SKM-1 treated with dmso at 0.1 percent for 144 hours (cell line): Measurements from ENCODE around the gene AKAP1.

ENCODE experiments used
- DNase-seq: peaks from one replicate; lab custom pipeline; 2025; ENCODE audit not compliant: unreplicated experiment; lab: John Stamatoyannopoulos, UW

The AKAP1 gene, protein sequence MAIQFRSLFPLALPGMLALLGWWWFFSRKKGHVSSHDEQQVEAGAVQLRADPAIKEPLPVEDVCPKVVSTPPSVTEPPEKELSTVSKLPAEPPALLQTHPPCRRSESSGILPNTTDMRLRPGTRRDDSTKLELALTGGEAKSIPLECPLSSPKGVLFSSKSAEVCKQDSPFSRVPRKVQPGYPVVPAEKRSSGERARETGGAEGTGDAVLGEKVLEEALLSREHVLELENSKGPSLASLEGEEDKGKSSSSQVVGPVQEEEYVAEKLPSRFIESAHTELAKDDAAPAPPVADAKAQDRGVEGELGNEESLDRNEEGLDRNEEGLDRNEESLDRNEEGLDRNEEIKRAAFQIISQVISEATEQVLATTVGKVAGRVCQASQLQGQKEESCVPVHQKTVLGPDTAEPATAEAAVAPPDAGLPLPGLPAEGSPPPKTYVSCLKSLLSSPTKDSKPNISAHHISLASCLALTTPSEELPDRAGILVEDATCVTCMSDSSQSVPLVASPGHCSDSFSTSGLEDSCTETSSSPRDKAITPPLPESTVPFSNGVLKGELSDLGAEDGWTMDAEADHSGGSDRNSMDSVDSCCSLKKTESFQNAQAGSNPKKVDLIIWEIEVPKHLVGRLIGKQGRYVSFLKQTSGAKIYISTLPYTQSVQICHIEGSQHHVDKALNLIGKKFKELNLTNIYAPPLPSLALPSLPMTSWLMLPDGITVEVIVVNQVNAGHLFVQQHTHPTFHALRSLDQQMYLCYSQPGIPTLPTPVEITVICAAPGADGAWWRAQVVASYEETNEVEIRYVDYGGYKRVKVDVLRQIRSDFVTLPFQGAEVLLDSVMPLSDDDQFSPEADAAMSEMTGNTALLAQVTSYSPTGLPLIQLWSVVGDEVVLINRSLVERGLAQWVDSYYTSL

DNA sequence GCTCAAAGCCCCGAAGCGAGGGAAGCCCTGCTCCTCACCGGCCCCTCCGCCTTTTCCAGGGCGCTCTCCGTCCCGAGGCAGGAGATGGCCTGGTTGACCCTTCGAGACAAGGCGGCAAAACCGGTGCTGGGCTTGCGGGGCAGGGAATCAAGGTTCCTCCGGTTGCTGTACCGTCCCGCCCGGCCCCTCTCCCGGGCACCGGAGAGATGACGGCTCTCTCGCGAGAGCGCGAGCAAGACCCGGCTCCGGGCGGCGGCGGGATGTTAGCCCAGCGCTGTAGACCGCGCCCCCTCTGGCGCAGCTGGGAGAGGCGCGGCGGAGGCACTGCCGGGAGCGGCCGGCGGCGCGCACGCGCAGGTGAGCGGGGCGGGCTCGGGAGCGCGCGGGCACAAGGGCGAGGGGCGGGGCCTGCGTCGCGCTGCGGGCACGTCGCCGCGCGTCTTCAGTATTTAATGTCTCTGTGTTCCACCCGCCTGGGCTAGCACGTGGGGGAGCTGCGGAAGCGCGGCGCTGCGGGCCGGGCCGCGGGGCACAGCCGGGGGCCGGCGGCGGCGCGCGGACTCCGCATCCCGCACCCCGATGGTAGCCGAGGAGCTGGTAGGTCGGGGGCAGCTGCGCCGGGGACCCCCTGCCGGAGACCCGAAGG, at the start of gene AKAP1:
AKAP1 (plus strand) TSS at position 445 of the 646 bp plus-strand sequence. CDS start 20,219 bp downstream, outside the sequence.
- DNase-seq = peak; percentile 96

DNA sequence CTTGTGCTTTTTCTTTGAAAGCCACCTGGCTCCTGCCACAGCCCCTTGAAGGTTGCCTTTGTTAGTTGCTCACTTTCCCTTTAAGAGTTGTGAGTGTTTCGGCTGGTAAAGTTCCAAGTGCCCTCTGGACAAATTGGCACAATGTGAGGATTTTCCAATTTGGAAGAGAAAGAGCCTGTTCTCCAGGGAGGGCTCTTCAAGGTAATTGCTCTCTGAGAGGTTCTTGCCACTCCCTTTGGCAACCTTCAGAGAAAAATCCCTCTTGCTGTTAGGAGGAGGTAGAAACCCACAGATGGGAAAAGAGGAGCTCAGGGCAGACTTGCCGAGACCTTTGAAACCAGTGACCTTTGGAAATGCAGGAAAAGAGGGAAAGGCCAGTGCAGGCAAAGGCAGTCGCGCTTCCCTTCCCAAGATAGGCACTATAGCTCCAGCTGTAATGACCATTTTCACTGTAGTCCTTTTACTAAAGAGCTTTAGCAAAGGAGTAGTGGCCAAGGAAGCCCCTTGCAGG, 49.0 kb upstream of the AKAP1 start:
- DNase-seq = no peak

DNA sequence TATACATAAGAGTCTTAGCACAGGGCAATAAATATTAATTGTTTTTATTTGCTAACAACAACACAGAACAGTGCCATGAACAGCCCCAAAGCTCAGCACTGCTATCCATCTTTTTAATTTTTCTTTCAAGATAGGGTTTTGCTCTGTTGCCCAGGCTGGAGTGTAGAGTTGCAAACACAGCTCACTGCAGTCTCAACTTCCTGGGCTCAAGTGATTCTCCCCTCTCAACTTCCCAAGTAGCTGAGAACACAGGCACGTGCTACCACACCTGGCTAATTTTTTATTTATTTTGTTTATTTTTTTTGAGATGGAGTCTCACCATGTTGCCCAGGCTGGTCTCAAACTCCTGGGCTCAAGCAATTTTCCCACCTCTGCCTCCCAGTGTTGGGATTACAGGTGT, 47.6 kb upstream of the AKAP1 start:
- DNase-seq = no peak

DNA sequence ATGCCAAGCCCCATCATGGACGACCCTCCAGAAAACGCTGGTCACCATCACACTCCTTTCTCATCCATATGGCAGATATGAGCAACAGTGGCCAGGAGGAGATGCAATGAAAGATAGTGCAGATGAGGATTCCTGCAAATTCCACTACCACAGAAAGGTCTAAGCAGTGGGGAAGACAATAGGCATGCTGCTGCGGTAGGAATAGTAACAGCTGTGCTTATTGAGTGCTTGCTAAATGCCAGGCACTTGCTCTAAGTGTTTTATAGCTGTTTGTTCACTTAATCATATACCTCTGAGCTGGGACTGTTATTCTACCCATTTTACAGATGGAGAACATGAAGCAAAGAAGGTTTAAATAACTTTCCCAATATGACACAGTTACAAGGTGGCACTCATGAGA, 46.6 kb upstream of the AKAP1 start:
- DNase-seq = no peak

DNA sequence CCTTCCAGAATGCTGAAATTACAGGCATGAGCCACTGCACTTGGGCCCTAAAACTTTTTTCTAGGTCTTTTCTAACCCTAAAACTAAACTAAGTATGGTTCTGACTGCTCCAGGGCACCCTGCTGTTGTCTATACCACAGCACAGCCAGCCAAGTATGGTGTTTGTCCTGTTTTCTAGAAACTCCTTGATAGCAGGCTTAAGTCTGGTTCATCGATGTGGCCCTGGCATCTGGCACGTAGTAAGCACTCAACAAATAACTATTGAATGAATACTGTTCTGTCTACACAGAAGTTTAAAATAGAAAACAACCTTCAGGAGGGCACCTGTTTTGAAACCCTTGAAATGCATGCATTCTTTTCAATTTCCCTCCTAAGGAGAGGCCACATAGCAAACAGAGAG, 44.5 kb upstream of the AKAP1 start:
- DNase-seq = no peak

DNA sequence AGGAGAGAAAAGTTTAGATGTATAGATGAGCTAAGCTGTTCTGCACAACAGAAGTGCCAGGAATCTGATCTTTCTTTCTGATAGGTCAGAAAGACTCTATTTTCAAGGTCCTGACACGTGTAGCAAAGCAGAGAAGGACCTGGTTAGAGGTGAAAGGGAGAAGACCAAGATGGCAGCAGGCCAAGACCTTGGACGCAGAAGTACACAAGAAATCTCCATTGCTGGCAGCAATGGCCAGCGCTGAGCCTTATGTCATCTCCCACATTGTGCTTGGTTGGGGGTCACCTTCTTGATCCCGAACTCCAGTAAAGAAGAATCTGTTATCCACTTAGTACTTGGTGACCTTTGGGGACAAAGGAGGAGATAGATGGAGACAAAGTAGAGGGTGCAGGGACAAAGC, 41.8 kb upstream of the AKAP1 start:
- DNase-seq = no peak

DNA sequence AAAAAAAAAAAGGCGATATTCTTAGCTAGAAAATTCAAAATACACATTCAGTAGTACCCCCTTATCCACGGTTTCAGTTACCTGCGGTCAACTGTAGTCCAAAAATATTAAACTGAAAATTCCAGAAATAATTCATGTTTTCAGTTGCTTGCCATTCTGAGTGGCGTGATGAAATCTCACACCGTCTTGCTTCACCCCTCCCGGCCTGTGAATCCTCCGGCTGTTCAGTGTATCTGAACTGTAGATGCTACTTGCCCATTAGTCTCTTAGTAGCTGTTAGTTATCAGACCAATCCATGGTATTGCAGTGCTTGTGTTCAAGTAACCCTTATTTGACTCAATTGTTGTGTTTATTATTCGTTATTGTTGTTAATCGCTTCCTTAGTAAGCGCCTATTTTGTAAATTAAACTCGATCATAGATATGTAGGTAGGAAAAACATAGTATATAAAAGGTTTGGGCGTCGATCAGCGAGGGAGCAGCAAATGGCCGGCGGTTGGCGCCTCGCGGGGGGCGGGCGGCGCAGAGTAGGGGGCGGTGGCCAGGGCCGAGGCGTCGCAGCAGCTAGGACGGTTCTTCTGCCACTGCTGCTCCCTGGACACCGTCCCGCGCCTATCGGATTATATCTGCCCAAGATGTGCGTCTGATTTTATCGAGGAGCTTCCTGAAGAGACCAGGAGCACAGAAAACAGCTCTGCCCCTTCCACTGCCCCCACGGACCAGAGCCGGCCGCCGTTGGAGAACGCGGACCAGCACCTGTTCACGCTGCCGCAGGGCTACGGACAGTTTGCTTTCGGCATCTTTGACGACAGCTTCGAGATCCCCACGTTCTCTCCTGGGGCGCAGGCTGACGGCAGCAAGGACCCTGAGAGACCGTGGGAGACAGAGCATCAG, 39.8 kb upstream of the AKAP1 start:
- no peak for DNase-seq

DNA sequence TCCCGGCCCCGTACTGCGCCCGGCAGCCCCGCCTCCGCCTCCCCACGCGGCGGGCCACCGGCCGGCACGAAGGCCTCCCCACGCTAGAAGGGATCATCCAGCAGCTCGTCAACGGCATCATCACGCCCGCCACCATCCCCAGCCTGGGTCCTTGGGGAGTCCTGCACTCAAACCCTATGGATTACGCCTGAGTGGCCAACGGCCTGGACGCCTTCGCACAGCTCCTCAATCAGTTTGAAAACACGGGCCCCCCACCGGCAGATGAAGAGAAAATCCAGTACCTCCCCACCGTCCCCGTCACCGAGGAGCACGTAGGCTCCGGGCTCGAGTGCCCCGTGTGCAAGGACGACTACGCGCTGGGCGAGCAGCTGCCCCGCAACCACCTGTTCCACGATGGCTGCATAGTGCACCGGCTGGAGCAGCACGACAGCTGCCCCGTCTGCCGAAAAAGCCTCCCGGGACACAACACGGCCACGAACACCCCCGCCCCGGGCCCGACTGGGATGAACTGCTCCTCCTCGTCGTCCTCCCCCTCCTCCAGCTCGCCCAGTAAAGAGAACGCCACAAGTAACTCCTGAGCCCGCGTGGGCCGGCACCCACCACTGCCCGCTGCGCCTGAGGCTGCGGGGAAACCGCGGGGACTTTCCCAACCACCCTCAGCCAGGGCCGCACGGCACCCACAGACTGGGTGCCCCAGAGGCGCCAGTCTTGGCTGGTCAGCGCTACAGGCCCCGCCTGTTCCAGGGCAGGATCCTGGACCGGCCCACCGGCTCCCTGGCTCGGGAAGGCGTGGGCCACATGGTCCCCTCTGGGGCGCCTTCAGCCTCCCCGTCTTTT, 39.0 kb upstream of the AKAP1 start:
- no peak for DNase-seq

DNA sequence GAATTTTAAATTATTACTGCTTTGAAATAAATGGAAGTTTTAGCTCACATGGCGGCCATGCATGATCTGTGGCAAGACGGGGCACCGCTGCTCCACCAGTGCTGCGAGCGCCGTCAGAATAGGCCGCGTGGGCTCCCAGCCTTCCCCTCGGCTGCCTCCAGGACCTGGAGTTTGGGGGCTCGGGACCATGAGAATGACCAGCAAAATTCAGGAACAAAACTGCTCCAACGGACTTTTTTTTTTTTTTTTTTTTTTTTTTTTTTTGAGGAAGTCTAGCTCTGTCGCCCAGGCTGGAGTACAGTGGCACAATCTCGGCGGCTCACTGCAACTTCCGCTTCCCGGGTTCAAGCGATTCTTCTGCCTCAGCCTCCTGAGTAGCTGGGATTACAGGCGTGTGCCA, 38.3 kb upstream of the AKAP1 start:
- DNase-seq = peak; percentile 1

DNA sequence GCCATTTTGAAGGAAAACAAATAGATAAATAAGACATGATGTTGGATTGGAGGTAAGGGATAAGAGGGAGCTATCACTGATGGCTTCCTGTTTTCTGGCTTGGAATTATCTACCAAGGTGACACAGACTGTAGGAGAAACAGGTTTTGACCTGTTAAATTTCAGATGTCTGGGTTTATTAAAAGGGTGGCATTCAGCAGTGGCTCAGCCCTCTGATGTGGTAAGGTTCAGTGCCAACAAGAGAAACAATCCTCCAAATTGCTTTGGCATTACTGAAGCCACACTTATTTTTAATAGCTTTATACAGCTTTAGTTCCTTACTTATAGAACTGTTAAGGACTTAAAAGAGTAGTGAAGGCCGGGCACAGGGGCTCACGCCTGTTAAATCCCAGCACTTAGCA, 37.0 kb upstream of the AKAP1 start:
- no peak for DNase-seq

DNA sequence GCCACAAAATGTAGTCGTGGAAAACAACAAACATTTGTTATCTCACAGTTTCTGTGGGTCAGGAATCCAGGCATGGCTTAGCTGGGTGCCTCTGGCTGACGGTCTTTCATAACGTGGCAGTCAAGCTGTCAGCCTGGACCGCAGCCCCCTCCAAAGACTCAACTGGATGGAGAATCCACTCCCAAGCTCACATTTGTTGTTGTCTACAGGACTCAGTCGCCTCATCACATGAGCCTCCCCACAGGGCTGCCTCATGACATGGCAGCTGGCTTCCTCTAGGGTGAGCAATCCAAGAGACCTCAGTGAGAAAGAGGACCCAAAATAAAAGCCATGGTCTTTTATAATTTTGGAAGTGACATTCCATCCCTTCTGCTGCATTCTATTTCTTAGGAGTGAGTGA, 34.7 kb upstream of the AKAP1 start:
- DNase-seq = no peak

DNA sequence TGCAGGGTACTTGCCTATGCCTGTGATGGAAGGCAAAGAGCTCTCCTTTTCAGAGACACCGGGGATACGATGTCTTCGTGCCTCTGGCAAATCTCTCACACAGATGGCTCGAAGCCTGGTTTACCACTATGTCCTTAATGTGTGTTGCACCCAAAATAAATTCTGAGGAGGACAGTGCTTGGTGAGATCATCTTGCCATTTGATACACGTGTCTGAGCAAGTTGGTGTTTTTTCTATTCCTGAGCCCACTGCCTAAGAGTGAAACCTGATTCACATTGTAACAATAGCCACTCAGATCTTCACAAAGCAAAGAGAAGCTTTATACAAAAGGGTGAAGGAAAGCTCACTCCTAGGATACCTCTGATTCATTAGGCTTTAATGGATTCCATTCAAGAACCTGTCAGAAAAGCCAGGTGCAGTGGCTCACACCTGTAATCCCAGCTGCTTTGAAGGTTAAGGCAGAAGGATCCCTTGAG, 33.1 kb upstream of the AKAP1 start:
- DNase-seq = no peak

DNA sequence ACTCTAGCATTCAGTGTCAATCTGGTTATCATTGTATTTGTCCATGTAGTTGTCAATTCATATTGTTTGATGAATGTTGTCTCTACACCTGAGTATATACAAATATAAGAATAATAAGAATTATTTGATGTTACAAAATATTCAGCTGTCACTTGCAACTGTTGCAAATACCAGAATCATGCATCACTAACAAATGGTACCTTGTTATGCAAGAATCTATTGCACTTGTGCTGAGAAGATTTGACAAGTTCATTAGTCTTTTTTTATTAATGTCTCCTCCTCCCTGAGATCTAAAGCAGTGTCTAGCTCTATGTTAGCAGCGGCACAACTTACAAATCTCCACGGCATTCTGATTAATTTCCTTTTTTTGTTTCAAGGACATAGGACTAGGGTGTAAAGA, 22.2 kb upstream of the AKAP1 start:
- DNase-seq = no peak

DNA sequence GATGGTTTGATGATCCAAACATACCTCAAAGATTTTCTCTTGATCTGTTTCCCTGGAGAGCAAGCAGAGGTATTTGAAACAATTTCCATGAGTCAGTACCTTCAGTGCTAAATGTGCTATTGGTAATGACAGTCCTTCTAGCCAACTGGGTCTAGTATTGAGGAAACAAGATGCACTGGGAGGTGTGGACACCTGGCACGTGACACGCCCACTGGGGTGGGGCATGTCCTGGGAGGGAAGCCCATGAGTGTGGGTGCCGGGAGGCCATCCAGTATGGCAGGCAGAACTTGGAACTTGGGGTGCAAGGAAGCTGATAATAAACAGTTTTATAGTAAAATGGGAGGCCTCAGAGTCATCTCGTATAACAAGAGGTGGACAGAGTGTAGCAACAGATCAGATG, 17.9 kb upstream of the AKAP1 start:
- DNase-seq = no peak

DNA sequence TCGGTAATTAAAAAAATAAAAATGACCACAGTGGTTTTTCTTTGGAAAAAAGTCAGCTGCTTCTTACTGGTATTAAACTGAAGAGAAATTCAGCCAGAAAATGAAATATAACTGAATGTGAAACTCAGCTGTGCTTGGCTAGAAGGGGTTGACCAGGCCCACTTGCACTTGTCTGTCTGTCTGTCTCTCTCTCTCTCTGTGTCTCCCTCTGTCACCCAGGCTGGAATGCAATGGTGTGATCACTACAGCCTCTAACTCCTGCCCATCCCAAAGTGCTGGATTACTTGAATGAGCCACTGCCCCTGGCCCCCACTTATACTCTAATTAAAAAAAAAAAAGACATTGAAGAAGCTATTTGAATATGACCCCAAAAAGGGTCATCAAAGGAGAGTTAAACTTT, 17.3 kb upstream of the AKAP1 start:
- DNase-seq = no peak

DNA sequence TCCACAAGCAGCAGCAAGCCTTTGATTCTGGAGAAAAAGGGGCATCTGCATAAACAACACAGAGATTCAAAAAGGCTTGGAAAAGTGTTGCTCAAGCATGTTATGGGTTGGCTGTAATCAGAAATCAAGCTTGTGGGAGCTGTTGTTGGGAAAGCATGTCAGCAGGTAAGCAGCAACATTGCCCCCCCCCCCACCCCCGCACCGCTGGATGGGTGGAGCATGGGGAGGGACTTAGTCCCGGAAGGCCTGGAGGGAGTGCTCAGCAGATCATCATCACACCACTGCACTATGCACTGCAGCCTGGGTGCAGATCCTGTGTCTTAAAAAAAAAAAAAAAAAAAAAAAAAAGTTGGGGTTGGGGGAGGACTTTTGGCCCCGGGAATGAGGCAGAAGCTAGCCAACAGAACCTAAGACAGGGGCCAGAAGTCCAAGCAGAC, 16.8 kb upstream of the AKAP1 start:
- no peak for DNase-seq

DNA sequence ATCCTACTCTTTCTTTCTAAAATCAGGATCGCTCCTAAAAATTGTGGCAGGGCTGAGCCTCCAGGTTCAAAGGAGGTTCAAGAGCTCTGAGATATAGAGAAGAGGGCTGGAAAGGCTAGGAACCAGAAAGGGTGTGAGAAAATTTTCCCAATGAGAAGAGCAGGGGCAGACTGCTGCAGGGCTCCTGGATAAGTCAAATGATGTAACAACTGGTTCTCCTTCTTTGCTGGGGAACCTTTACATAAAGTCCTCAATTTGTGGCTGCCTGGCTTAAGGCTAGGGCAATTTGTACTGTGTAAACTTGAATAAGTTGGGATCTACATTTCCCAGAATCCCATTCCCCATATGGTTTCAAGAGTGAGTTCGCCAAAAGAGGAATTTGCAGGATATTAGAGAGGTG, 16.3 kb upstream of the AKAP1 start:
- no peak for DNase-seq

DNA sequence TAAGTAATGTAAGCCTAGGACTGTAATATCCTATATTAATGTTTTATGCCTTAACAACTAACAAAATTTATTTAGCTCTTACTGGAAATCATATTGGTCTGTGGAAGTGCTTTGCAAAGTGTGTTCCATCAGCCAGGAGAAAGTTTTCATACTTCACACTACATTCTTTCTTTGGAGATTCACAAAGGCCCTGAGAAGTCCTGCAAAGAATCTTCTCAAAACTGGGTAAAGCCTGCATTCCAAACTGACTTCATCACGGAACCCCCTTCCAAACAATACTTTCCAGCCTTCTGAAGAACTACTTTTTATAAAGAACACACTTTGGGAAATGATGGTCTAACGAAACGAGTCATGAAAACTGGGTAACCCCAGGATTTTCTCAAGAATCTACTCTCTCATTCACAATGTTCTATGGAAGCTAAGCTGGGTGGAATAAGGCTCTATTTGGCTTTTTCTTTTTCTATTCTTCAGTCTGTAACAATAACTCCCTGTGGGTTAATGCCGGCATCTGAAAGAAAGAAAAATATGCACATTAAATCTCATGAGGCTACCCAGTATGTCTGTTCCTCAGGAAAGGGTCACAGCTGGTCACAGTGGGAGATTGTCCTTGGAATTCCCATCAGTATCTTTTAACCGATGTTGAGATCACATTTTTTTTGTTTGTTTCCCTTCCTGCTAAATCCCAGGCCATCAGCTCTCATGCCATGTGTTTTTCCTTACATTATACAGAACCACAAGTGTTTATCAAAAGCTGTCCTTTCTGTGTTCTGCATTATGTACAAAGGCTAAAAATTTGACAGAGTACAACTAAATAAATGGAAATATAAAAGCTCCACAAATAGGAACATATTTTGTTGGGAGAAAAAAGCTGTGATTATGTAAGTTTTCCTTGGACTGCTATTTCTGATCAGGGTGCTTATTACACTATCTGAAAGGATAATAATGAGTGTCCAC, 12.8 kb upstream of the AKAP1 start:
- DNase-seq = no peak
